Pons (tissue), 1 donor: ENCODE results near the gene FNDC7.
"Not testable (repeated sequence)": the region's sequence is repeated elsewhere in the genome, so short reads cannot be mapped to it uniquely, and the experiment has no call there.

Experiments
- DNase-seq: peaks from one replicate; pipeline ENCODE4 v3.0.0-alpha.2; 2016; ENCODE audit warnings: low spot score

FNDC7 gene

DNA sequence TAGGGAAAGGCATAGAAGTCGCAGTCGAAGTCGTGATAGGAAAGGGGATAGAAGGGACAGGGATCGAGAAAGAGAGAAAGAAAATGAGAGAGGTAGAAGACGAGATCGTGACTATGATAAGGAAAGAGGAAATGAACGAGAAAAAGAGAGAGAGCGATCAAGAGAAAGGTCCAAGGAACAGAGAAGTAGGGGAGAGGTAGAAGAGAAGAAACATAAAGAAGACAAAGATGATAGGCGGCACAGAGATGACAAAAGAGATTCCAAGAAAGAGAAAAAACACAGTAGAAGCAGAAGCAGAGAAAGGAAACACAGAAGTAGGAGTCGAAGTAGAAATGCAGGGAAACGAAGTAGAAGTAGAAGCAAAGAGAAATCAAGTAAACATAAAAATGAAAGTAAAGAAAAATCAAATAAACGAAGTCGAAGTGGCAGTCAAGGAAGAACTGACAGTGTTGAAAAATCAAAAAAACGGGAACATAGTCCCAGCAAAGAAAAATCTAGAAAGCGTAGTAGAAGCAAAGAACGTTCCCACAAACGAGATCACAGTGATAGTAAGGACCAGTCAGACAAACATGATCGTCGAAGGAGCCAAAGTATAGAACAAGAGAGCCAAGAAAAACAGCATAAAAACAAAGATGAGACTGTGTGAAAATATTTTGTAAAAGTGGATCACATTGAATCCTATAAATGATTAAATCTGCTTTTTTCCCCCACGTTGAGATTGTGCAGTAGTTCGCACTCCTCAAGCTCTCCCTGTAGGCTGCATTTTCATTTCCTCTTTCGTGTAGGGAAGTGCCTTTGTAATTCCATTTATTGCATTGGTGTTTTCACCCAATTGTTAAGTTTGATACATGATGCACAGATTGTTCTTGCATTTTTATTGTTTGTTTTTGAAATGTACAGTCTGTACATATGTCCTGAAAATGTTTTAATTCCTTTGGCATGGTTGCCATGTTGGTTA is 13.1 kb upstream of the FNDC7 start:
- no peak for DNase-seq

DNA sequence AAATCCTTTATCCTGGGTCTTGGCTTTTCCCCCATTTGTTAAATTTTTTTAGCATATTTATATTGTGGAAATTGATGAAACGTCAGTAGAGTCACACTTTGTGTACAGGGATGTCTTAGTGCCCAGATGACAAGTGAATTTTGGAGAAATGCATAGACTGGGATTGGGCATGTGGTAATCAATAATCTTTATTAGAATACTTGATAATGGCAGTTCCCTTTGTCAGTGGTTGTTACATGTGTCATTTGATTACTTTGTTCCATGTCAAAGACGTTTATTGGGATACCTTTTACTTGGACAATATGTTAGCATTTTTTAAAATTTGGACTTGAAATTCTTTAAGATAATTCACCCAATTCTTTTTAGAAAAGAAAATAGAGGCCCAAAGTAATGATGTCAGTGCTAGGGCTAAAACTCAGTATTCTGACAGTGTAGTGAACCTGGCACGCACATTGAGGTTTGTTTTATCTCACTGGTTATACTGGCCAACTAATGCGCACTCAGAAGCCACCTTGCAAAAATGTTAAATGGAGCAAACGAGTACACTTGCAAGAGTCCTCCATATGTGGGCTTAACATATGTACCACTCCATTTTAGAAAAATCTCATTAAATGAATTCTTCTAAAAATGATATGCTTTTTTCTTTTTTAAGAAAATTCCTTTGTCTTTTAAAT is 11.4 kb upstream of the FNDC7 start:
- no peak for DNase-seq

DNA sequence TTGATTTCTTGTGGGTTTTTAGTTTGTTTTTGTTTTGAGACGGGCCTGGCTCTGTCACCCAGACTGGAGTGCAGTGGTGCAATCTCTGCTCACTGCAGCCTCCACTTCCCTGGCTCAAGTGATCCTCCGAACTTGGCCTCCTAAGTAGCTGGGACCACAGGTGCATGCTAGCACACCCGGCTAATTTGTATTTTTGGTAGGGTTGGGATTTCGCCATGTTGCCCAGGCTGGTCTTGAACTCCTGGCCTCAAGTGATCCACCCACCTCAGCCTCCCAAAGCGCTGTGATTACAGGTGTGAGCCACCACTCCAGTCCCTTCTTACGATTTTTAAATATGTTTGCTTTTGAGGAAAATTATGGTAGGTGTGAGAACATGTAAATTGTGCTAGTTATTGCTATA is 10.6 kb upstream of the FNDC7 start:
- not testable (repeated sequence) for DNase-seq

GRCh38 chr1:108703939-108704338 is 8.8 kb upstream of the FNDC7 start:
- no peak for DNase-seq

GRCh38 chr1:108704496-108704895 is 8.2 kb upstream of the FNDC7 start:
- DNase-seq, result no peak

DNA sequence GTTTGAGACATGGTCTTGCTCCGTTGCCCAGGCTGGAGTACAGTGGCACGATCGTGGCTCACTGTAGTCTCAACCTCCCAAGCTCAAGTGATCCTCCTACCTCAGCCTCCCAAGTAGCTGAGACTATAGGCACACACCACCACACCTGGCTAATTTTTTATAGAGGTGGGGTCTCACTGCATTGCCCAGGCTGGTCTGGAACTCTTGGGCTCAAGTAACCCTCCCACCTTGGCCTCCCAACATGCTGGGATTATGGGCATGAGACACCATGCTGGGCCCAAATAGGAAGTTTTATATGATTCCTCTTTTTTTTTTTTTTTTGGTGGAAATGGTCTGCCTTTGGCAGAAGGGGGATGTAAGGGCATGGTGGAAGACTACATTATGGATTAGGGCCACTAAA is 6.1 kb upstream of the FNDC7 start:
- no peak for DNase-seq

- DNase-seq, result no peak
Measured at GRCh38 chr1:108708691-108709660, 3.7 kb upstream of the FNDC7 start.

DNA sequence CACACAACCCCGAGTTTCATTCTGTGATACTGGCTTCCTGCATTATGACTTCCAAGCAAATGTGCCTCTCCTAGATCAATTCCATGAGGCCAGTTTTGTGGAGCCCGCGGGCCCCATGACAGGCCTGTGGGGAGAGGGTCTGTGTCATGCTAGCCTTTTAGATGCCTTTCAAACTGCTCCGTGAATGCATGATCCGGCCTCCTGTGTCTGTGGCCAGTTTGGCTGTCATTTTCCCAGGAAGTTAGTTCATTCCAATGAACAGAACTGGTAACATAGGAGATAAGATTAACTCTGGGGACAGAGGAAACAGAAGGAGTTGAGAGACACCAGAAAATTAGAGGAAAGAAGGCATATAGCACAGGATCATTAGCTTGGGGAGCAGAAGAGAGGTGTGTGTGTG is 3.2 kb downstream of the FNDC7 start:
- no peak for DNase-seq

- DNase-seq, result peak; percentile 75
Measured at GRCh38 chr1:108716437-108717230, 3.9 kb downstream of the FNDC7 start.

GRCh38 chr1:108717774-108718316 is 5.1 kb downstream of the FNDC7 start:
- DNase-seq, result peak; percentile 69

DNA sequence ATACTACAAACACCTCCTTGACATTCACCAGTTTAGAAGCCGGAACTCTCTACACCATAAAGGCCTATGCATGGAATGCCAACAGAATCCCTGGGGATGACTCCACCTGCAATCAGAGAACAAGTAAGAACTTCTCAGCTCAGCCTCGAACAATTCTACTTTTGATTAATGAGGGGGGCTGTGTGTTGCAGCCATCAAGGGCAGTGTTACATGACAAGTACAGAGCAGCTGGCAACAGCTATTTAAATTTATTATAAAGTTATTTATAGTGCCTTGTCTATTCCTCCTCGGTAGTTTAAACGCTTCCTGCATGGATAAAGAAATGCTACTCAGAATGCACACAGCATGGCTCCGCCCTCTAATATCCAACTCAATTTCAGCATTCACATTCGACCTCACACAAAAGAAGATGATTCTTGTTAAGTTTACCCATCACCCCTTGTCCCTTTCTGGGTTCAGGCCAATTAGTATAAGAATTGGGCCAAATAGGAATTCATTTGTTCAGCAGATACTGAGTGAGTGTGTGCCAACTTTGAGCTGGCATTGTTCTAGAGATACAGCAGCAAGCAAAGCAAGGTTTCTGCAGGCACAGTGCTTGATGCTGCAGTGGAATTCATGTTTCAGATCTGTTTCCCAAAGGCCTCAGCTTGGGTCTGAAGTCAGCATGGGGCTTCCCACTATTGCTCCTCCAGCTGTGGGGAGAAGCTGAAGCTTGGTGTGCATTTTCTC is 6.4 kb downstream of the FNDC7 start:
- DNase-seq, result no peak

- no peak for DNase-seq
Measured at GRCh38 chr1:108719656-108720435, 7.1 kb downstream of the FNDC7 start.

- no peak for DNase-seq
Measured at GRCh38 chr1:108722292-108722691, 9.6 kb downstream of the FNDC7 start.

DNA sequence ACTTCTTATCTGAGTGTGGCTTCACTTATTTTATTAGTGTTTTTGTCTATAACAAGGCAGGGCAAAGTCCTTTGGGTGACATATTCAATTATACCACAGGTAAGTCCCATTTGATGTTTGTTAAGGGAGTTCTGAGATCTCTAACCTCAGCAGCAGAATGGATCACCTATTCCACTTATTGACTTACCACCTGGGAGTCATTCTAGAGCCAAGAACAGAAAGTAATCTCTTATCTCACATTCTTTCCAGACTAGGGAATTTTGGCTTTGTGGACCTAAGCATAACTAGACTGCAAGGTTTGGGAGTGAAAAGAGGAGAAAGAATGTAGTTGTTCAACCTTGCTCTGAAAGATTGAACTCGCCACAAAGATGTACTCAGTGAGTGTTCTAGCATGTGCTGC is 13.2 kb downstream of the FNDC7 start:
- DNase-seq, result no peak

- DNase-seq, result no peak
Measured at GRCh38 chr1:108728327-108728923, 15.7 kb downstream of the FNDC7 start.

DNA sequence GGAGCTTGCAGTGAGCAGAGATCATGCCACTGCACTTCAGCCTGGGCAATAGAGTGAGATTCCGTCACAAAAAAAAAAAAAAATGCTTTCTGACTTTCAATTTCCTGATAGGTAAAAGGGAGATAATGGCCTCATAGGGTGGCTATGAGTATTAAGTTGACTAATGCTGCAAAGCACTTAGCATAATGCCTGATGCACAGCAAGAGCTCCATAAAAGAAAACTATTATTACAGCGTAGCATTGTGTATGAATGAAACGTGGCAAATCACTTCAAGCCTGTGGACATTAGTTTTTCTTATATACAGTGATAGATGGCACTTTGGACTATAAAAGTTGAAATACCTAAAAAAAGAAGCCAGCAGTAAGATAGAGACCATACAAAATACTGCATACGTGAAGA is 16.8 kb downstream of the FNDC7 start:
- no peak for DNase-seq

- DNase-seq, result no peak
Measured at GRCh38 chr1:108732398-108732797, 19.7 kb downstream of the FNDC7 start.

DNA sequence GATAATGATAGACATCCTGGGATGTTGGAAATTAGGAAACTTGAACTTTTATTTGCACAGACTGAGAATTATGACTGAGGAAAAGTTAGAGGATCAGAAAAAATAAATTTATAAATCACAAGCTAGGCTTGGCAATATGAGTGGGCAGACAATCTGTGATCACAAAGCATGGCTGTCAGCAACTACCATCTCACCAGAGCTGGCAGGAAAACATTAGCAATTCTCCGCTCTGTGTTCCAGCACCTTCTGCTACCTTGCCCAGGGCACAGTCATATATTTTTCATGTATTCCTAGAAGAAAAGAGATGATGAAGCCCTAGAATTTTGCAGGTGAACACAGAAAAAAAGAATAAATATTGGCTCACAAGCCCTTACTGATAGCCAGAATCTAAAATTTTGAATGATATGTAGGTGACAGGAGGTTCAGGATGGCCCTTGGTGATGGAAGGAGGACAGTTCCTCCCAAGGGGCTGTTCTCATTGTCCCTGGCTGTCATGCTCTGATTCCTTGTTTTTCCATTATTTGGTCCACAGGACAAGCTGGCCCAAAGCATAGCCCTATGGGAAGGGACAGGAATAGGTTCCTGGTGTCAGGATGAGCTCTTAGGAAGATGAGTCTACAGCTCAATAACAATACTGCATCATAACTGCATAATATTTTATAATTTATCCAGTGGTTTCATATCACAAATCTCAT is 21.6 kb downstream of the FNDC7 start:
- no peak for DNase-seq
